Hematopoietic multipotent progenitor cell treated with erythropoietin and hydrocortisone succinate and interleukin-3 and kit ligand, for 8 days (in vitro differentiated cells): Measurements from ENCODE around the gene TMCC3.

Experiments used
- DNase-seq: peaks from one replicate; pipeline ENCODE4 v3.0.0-alpha.2; 2015

TMCC3 gene

DNA sequence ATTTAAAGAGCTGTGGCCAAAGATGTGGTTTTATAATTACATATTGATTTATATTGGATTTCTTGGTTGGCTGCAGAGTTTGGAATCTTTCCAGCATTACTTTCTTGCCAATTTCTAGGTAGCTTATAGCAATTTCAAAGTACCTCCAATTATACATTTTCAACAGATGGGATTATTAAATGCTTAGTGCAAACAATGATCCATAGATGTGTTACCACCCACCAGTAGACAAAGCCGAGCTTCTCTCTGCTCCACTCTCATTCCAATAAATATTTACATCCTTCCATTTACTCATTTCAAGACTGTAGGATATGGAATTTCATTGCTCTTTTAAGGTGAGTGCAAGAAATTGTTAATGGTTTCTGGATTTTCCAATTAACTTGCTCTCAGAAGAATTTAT, 21.6 kb upstream of the TMCC3 start:
- DNase-seq: no peak

DNA sequence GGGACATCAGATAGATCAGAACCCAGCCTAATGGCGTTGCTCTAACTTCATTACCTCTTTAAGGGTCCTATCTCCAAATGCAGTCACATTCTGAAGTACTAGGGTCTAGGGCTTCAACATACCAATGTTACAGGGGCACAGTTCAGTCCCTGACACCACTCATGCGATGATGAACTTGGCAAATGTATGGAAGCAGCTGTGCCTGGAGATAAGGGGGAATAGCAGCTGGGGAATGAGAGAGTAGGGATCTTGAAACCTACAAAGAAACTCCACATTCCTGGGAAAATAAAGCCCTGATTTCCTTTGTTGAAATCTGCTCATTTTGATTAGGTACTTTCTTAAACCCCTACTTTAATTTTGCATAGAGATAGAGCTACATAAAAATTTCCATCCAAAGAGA, 20.5 kb upstream of the TMCC3 start:
- no peak for DNase-seq

DNA sequence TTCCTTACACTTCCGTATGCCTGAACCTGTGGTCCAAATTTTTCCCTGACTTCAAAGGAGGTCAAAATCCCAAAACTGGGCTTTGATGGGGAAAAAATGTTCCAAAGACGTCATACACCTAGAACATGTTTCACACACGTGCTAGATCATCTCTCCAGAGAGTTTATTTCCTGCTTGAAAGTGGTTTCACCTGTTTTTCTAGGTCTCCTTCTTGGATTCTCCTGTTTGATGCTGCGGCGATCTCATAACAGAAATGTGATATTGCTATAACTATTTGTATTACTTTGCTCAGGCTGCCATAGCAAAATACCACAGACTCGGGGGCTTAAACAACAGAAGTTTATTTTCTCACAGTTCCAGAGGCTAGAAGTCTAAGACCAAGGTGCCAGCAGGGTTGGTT, 19.7 kb upstream of the TMCC3 start:
- no peak for DNase-seq

DNA sequence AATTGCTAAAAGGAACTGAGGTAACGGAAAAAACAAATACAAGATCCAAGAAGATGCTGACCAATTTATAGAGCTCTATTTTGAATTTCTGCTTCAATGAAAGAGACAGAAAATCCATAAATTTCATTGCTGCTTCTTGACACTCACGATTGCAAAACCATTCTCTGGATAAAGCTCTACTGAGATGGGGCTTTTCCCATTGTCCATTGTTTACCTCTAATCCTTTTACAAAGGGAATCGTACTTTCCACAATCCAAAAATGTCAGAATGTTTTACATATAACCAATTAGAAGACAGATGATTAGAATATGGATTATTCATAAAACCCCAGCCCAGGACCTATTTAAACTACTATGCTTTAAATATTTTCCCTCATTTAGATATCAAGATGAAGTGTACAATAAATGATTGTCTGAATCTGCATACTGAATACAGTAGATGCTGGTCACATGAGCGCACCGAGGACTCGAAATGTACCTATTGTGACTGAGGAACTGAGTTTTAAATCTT, 16.7 kb upstream of the TMCC3 start:
- DNase-seq: no peak

DNA sequence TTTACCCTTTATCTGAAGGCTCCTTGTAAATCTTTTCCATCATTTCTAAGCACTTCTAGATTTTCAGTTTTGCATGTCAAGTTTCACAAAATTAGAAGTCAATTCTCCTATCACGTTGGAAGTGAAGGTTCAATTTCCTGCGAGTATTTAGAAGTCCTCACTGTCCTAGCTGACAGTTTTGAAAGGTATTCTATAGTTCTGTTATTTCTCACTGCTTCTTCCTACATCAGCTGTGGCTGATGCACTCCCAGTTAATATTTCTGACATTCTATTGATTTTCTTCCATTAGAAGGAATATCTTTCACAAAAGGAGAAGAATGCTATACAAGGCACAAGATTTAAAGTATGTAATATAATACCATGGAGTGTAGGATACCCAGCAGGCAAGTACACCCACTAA, 15.8 kb upstream of the TMCC3 start:
- no peak for DNase-seq

DNA sequence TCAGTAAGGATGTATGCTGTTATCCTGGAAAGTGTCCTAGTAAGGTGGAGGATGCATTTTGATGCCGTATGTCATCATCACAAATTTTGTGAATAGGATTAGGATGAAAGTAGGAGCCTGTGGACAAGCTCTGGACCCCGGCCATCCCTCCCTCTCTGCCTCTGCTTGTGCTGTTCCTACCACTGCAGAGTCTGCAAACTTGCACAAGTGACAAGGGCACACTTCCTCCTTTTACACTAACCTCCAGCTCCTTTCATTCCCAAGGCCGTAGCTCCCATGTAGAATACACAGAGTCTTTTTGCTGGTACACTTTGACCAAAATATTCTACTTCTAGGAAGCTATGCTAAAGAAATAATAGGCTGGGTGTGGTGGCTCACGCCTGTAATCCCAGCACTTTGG, 13.3 kb upstream of the TMCC3 start:
- no peak for DNase-seq

DNA sequence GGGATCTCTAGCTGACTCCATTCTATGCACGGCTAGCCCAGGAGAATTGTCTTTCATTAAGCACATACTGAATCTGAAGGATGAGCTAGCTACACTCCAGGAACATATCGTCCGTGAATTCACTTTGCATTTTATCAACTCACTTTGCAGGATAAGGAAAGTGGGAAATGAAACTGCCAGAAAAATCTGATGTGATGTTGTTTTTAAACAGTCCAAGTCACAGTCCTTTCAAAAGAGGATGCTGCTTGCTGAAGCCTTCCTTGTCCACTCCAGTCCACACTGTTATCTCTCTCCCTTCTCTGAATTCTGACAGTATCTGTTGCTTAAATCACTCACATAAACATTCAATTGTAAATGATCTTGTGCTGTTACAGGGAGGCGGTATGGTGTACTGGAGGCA, 12.7 kb upstream of the TMCC3 start:
- DNase-seq: no peak

DNA sequence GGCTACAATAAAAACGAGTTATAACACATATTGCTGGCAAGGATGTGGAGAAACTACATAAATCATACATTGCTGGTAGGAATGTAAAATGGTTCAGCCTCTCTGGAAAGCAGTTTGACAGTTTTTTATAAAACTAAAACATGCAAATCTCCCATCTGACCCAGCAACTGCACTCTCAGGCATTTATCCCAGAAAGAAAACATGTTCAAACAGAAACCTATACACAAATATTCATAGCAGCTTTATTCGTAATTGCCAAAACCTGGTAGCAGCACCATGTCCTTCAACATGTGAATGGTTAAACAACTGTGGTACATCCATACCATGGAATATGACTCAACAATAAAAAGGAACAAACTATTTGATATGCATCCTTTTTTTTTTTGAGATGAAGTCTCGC, 10.1 kb upstream of the TMCC3 start:
- DNase-seq: no peak

DNA sequence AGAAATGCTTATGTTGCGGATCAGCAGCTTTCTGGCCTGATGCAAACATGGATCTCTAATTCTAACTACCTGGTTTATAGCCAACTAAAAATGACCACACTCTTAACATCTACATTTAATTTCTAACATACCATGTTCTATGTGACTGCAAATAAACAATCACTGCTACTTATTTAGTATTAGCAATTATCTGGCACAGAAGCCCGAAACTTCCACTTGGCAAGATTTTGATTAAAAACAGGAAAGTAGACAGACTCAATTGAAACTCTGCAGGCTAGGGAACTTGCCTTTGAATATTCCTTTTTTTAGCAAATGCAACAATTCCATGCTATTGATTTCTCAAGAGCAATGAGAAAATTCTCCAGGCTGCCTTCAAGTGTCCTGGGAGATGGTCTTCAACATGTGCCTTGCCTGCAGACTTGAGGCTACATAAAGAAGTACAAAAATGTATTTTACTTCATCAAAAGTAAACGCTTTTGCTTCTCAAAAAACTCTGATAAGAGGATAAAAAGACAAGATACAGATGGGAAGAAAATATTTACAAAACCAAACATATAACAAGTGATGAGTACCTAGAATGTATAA, 9.1 kb upstream of the TMCC3 start:
- DNase-seq: no peak

DNA sequence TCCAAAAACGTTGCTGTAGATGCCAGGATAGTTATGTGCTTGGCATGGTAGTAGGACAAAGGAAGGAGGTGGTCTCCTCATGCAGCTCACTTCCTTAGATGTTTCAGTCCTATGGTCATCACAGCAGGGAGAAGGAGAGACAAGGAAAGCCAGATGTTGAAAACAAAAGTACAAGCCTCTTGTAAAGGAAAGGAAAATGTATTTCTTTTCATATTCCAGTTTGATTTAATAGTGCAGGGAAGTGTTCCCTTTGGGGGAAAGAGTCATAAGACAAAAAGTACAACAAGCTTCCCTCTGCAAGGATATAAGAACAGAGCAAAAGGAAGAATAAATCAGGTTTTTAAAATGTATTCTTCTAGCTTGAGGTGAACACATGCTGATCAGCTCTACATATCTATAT, 8.6 kb upstream of the TMCC3 start:
- no peak for DNase-seq

DNA sequence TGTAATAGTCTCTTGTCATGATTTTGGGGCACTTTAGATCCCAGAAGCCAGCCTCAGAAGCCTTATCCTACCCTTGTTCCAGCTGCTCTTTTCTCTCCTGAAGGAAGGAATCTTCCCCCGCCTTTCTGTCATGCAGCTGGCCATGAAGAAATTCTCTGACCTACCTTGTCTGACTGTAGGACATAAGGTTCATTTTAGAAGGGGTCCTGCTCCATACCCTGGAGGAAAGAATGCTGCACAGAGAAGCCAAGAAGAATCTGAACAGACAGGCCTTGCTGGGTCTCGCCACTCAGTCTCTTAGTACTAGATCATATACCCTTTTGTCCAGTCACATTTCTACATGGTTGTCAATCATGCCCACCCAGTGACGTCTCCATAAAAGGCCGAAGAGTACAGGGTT, 6.2 kb upstream of the TMCC3 start:
- DNase-seq: no peak

DNA sequence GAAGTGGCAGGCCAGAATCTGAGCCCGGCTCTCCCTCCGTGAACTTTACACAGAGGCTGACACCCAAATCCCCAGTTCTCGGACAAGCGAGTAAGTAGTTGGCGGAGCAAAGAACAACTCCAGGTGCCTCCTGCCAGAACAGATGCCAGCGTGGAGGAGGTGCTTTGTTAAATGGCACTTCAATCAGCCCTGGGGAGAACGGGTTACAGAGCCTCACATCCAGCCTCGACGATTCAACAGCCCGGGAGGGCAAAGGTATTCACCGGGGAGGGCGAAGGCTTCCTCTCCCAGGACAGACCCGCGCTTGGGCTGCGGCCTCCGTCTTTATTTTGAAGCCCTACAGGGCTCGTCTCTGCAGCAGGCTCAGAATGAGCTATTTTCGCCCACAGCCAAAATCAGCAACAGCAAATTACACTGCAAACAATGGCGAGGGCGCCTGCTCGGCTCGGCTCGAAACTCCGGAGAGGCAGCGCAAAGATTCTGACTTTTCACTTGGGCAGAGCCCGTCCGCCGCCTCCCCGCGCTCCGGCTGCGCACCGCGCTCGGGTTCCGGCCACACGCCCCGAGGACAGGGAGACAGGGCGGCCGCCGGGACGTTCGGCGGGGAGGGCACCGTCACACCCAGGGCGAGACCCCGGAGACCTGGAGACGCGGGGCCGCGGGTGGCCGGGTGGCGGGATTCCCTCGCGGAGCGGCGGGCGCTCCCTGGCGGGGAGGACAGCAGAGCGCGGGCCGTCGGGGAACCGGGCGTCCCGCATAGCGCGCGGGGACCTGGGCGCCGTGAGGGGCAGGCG, 811 bp downstream of the TMCC3 start:
- no peak for DNase-seq

DNA sequence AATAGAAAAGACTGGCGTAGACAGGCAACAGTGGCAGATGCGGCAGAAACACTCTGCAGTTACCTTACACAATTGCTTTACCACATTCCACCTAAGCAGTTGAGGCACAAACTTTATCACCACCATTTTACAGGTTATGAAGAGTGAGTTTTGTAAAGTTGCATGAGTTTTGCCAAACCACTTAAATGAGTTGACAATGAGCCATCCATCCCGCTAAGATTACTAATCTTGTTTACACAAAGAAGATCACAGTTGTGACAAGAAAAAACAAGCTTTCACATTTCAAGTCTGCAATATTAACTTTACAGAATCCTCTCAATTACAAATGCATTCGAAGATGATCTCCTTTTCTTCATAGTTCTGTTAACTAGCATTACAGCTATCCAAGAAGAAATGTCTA, 1.8 kb downstream of the TMCC3 start:
- no peak for DNase-seq

DNA sequence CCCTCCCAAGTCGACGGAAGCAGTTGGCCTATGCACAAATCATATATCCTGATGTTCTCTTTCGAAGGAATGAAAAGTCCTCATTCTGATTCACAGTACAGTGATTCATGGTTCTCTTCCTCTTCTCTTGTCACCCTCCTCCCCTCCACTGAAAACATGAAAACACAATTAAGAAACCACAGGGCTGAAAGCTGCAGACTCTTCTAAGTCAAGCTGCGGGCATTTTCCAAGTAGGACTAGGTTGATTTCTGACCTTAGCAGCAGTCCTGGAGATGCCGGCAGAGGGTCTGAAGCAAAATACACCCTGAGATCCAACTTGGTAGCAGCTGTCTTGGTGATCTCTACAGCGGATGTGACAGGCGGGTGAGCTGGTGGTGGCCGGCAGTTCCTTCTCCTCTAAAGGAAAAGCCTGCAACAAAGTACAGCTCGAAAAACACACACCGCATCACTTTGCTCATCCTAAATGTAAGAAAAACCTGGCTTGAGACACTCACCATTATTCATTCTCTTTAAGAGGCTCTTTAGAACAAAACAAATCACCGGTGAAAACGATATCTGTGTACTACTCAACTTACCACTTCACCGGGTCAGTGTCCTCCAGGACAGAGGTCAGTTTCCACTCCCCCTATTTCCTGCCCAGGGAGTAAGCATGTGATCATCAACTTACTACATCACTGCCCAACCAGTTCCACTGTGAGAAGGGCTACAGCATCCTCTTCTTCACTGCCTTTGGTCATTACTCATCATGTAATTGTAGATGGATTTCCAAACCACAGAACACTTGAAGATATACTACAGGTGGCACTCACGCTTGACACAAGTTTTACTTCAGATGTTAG, 6.0 kb downstream of the TMCC3 start:
- DNase-seq: no peak

DNA sequence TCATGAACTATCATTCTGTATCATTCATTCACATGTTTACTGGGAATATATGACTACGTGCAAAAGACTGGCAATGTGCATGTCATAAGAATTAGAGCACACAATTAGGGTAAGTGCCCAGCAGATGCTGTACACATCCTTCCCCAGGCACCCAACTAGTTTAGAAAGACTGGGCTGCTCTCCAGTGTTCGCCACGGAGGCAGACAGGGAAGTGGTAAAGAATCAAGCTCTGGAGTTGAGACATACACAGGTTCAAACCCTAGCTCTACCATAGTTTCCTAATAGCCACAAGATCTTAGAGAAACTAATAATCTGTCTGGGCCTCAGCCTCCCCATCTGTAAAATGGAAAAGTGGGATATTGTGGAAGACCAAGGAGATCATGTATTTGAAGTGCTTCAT, 6.8 kb downstream of the TMCC3 start:
- no peak for DNase-seq

DNA sequence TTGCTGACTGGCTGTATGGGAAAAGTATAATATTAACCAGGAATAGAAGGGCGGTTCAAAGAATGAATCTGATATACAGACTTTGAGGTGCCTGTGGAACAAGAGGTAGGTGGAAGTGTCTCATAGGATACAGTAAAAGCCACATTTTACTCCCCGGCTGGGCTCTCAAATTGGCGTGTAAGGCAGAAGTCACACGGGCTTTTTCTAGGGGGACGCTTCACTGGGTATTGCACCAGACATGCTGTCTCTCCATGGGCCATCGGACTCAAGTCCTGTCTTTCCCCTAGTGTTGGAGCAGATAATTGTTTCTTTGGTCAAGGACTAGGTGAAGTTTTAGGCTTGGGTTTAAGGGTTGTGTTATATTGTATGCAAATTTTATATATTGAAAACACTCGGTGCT, 9.1 kb downstream of the TMCC3 start:
- no peak for DNase-seq

DNA sequence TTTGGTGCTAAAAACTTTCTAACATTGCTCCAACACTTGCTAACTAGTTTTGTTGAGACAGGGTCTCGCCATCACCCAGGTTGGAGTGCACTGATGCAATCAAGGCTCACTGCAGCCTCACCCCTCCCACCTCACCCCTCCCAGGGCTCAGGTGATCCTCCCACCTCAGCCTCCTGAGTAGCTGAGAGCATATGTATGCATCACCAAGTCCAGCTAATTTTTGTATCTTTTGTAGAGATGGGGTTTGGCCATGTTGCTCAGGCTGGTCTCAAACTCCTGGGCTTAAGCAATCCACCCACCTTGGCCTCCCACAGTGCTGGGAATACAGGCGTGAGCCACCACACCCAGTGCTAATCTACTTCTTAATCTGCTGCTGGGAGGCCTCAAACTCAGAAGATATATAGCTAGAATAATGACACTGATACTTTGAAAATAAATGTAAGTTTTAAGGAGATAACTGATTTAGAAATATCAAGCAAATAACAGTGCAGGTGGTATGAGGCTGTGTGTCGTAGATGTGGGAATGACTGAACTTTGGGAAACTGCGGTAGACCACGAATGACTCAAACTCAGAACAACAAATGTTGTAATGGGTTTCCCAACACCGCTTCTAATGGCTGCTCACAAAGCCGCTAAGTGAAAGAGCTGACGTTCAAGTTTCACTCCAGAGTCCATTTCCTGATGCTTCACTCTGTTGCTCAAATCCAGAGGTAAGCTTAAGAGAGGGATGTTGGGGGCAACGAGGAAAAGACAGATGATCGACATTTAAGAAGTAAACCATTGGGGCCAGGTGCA, 10.0 kb downstream of the TMCC3 start:
- DNase-seq: no peak

DNA sequence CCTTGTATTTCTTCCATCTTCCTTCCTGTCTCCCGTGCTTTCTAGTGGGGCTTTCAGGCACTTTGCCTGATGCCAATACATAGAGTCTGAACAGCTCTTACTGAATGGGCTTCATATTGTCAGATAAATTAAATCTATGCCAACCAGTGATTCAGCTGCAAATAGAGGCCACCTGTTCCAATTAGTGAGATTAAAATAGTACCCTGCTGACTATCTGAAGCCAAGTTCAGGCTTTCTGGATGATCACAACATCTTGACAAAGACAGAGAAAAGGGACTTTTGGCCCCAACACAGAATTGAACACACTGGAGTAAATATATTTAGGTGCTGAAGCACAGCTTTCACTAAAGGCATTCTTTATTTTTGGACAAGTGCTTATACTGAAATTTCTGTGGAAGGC, 11.8 kb downstream of the TMCC3 start:
- DNase-seq: no peak

DNA sequence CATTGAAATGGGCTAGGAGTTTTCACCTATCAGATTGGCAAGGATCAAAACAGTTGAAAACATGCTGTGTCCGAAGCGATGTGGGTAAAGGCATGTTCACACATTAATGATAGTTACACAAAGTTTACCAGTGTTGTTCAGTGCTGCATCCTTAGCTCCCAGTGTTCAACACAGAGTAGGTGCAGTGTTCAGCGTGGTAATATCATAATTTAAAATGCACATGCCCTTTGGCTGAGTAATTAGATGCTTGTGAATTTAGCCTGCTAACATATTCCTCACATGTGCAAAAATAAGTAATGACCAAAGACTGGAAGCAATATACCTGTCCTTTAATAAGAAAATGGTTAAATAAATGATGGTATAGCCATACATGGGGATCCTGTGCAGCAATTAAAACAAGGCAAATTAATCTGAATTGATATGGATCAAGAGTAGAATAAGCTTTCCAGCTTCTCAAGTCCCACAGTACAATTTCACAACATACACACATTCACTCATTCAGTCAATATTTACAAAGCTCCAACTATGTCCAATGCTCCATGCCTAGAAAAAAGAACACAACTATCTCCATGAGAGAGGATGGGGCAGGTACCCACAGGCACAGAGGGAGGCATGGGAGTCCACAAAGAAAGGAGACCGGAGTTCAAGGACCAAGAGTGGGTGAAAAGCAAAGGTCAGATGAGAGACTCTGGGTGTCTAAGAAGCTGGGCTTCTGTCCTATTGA, 12.8 kb downstream of the TMCC3 start:
- DNase-seq: no peak

DNA sequence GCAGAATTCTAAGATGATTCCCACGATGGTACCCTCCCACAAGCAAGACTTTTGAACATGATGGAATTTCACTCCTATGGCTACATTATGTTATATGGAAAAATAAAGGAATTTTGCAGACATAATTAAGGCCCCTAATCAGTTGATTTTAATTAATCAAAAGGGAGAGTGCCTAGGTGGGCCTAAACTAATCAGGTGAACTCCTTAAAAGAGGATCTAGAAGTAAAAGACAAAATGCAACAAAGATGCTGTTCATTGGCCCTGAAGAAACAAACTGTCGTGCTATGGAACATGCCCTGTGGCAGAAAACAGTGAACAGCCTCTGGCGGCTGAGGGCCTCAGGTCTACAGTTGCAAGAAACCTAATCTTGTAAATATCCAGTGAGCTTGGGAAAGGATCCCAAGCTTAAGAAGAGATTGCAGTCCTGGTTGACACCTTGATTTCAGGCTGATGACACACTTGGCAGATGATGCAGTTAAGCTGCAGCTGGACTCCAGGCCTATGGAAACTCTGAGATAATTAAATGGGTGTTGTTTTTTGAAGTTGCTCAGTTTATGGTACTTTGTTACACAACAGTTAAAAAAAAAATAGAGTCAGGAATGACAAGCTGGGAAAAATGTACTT, 13.8 kb downstream of the TMCC3 start:
- no peak for DNase-seq

DNA sequence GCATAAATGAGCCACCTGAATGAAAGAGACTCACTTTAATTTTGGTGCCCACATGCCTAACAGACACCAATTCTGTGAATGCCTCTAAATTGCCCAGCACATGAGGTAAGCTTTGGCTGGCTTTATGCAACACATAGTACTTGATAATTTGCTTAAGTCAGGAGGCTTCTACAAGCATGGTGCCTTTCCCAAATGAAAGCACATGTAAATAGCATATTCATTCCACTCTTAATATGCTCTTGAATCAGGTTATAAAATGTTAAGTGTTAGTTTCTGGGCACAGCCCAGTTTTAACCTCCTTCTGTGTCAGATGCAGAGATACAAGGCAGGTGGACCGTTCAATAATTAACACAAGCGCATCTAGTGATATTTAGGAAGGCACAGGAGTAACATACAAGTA, 15.6 kb downstream of the TMCC3 start:
- DNase-seq: no peak

DNA sequence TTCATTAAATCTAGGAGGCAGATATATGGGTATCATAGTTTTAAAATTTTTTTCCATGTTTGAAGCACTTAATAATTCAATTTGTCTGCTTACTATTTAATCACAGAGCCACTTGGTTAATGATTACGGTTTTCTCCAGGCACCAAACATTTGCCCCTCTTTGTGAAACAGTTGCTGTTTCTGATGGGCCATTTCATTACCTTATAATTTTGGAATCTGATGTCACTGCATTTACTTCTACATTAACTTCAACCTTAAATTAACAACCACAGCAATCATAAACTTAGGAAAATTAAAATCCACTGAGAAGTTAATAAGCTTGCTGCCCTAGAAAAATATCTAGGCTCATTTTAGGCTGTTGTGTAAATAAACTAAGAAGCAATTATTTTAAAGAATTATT, 17.0 kb downstream of the TMCC3 start:
- no peak for DNase-seq
